ELF-1 (cell line): ENCODE measurements around the gene PTX4.
"Not testable (repeated sequence)": the region's sequence is repeated elsewhere in the genome, so short reads cannot be mapped to it uniquely, and the experiment has no call there.

Source experiments
- DNase-seq: peaks from one replicate; pipeline ENCODE4 v3.0.0-alpha.2; 2016; ENCODE audit warnings: low read depth, low spot score

The PTX4 gene

GRCh38 chr16:1485847-1486496, 2.8 kb downstream of the PTX4 start:
- no peak for DNase-seq

- no peak for DNase-seq
Observed at GRCh38 chr16:1481906-1482835, 6.6 kb downstream of the PTX4 start.

- DNase-seq: not testable (repeated sequence)
Observed at GRCh38 chr16:1478937-1479336, 9.8 kb downstream of the PTX4 start.

DNA sequence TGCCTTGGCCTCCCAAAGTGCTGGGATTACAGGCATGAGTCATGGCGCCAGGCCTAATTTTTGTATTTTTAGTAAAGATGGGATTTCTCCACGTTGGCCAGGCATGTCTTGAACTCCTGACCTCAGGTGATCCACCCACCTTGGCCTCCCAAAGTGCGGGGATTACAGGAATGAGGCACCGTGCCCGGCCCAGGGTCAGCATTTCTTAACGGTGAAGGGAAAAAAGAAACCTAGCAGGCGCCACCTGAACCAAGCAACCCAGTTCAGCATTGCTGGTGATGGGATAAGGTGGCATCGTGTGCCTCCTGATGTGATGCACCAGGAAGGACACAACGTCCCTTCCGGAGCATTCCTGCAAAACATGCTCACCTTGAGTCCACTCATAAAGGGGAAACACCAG, 11.7 kb downstream of the PTX4 start:
- DNase-seq: no peak

DNA sequence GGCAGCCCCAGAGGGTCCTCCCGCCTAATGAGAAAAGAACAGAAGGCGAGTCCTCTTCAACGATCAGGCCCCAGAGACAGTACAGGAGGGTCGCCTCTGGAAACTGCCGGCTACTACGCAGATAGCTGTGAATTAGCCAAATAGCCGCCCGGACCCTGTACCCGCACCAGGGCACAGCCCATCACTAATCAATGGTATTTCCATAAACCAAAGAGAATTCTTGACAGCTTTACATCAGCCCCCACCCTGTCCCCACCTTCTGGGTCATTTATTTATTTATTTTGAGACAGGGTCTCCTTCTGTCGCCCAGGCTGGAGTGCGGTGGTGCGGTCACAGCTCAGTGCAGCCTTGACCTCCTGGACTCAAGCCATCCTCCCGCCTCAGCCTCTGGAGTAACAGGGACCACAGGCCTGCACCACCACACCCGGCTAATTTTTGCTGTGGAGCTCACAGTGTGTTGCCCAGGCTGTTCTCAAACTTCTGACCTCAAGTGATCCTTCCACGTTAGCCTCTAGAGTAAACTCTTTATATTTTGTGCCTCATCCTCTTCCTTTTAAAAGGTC, 13.1 kb downstream of the PTX4 start:
- DNase-seq: no peak

DNA sequence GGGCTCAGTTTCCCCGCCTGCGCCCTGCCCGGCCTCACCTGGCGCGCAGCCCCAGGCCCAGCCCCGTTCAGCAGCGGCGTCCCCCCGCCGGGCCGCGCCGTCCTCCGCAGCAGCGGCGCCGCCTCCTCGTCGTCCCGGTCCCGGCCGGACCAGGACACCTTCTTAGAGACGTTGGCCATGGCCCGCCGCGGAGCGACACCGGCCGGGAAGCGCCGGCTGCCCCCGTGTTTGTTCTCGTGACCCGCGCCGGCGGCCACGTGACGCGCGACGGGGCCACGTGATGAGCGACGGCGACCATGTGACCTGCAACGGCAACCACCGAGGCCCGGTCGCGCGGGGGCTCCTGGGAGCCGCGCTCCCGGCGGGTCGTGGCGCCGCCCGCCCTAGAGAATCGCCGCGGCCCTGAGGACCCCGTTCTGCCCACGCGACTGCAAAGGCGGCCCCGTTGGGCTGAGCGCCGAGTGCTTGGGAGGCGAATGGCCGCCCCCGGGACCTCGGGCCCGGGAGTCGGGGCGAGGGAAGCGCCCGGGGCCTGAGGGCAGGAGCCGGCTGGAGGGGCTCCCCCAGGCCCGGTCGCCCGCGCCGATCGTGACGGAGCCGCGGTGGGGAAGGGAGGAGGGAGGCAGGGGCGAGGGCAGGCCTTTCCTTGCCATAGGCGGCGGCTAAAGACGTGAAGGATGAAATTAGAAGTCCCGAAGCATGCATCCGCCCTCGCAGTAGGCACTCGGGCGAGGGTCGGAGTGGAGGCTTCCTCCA, 13.8 kb downstream of the PTX4 start, which contains the start of gene CLCN7:
Gene CLCN7, minus strand, starts transcription at position 233 of the 756 bp plus-strand sequence. Its CDS starts 54 bp downstream, at position 179.
- peak; percentile 88 for DNase-seq

DNA sequence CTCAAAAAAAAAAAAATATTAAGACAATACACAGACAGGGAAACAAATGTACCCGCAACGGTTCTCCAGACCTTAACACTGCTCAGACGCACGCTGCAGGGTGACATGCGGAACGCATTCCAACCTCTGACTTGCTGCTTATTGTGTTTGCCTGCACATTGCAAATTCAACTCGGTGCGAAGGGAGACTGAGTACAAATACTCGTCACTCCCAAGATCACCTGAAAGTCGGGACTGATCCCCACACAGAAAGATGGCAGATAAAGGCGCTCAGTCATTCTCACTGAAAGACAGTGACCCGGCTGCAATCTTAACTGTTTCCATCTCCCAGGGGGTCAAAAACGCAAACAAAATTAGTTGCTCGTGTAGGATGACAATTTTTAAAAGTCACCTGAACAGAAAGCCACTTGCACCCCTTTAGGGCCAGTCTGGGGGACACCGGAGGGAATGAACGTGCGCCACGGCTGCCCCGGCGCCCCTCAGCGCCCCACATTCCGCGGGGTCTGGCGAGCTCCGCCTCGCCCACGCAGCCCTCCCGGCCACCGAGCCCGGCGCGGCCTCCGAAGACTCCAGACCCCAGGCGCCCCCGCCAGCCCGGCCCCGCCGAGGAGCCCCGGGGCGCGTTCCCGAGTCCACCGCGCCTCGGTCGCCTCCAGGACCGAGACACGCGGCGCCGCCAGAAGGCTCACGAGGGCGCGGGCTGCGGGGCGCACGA, 14.5 kb downstream of the PTX4 start:
- DNase-seq: peak; percentile 27

- no peak for DNase-seq
Observed at GRCh38 chr16:1472974-1473373, 15.8 kb downstream of the PTX4 start.

GRCh38 chr16:1471569-1472194, 17.1 kb downstream of the PTX4 start:
- peak; percentile 18 for DNase-seq

GRCh38 chr16:1470481-1471251, 18.1 kb downstream of the PTX4 start:
- DNase-seq: no peak

- DNase-seq: no peak
Observed at GRCh38 chr16:1469693-1470201, 19.0 kb downstream of the PTX4 start.

DNA sequence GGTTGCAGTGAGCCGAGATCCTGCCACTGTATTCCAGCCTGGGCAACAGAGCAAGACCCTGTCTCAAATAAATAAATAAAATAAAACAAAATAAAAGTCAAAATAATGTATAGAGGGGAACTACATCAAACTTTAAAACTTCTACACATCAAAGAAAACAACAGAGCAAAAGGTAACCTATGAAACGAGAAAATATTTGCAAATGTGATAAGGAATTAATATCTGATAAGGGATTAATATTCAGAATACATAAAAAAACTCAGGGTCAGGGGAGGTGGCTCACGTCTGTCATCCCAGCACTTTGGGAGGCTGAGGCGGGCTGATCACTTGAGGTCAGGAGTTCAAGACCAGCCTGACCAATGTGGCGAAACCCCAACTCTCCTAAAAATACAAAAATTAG, 19.6 kb downstream of the PTX4 start:
- not testable (repeated sequence) for DNase-seq

GRCh38 chr16:1468426-1468810, 20.3 kb downstream of the PTX4 start:
- no peak for DNase-seq

DNA sequence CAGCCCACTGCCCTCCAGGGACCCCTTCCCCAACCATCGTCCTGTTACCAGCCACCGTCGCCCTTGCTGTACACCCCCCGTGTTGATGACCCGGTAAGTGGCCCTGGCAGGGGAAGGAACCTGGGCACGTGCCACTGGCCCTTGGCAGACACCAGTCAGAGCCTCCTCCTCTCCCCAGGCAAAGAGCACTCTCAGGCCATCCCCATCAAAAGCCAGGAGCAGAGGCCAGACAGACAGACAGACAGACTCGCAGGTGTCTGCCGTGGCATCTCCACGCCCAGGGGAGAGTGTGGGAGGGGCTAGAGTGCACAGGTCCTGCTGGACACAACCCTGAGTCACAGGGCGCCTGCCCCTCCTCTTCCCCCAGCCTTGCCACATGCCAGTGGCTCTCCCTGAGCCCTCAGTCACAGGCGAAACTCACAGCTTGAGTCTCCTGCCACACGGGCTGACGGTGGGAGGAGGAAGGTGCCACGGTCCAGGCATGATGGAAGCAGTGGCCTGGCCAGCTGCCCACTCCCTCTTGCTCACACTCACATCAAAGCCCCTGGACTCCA, 21.7 kb downstream of the PTX4 start:
- DNase-seq: no peak

- no peak for DNase-seq
Observed at GRCh38 chr16:1466054-1466453, 22.7 kb downstream of the PTX4 start.

DNA sequence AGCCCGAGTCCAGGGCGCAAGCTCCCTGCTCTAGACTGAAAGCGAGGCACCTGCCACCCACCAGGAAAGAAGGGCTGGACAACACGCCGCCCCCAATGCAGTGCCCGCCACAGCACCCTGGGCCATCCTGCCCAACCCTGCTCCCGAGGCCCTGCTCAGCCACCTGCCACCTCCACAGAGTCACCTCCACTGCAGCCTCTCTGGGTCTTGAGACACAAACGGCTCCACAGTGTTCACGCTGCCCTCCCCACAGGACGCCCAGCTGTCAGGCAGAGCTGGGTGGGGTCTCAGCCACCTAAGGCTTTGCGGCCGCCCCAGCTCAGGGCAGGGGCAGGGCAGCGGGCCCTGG, 23.2 kb downstream of the PTX4 start:
- no peak for DNase-seq

- DNase-seq: no peak
Observed at GRCh38 chr16:1464894-1465566, 23.7 kb downstream of the PTX4 start.

- DNase-seq: no peak
Observed at GRCh38 chr16:1464196-1464893, 24.4 kb downstream of the PTX4 start.
